HUES6 (cell line): Measurements from ENCODE around the gene ULBP1.
A peak's percentile ranks its signal among the peaks of the same experiment; 100 is the strongest.
"Not testable (repeated sequence)": the region's sequence is repeated elsewhere in the genome, so short reads cannot be mapped to it uniquely, and the experiment has no call there.

Experiments used
- H3K27ac ChIP-seq: 2 replicates; pipeline ENCODE4 v1.7.0; 2013; ENCODE audit warnings: low read depth, mild to moderate bottlenecking, low read length, inconsistent platforms
- H3K27me3 ChIP-seq: 2 replicates; pipeline ENCODE4 v1.6.1; 2013; ENCODE audit warnings: low read length; ENCODE audit not compliant: control insufficient read depth, insufficient read depth
- H3K36me3 ChIP-seq: 2 replicates; pipeline ENCODE4 v1.6.1; 2013; ENCODE audit warnings: low read length; ENCODE audit not compliant: control insufficient read depth, insufficient read depth
- H3K4me1 ChIP-seq: 2 replicates; pipeline ENCODE4 v1.6.1; 2013; ENCODE audit warnings: low read length; ENCODE audit not compliant: control insufficient read depth, insufficient read depth
- H3K4me3 ChIP-seq: 2 replicates; pipeline ENCODE4 v1.5.1; 2013; ENCODE audit warnings: low read depth, low read length
- H3K9ac ChIP-seq: one replicate; pipeline ENCODE4 v1.6.1; 2013; ENCODE audit warnings: mild to moderate bottlenecking, low read length
- H3K9me3 ChIP-seq: 2 replicates; pipeline ENCODE4 v1.6.1; 2013; ENCODE audit warnings: low read depth, low read length; ENCODE audit not compliant: control insufficient read depth, insufficient read depth

Gene ULBP1

GRCh38 chr6:149923327-149923986 lies 40.3 kb upstream of the ULBP1 start:
- H3K9ac ChIP-seq: no peak overlapping the region
- H3K4me3 ChIP-seq: peak overlapping the region; percentile 70
- H3K27me3 ChIP-seq: peaks cover 83% of the 10 kb centered on the region

GRCh38 chr6:149924206-149924932 lies 39.4 kb upstream of the ULBP1 start:
- no peaks in the 10 kb centered on the region for H3K36me3 ChIP-seq
- no peak overlapping the region for H3K4me3 ChIP-seq
- H3K27me3 ChIP-seq: peaks cover 81% of the 10 kb centered on the region
- no peaks in the 10 kb centered on the region for H3K9me3 ChIP-seq
- no peak overlapping the region for H3K27ac ChIP-seq
- no peak overlapping the region for H3K9ac ChIP-seq
- peaks cover 4% of the 10 kb centered on the region; the same call in 1 of the 2 replicates for H3K4me1 ChIP-seq

More at GRCh38 chr6:149923327-149923986, 40.3 kb upstream of the ULBP1 start:
- Histone ChIP-seq H3K9me3 (no peaks in the 10 kb centered on the region), H3K27ac (no peak overlapping the region), H3K36me3 (no peaks in the 10 kb centered on the region), H3K4me1 (peaks cover 4% of the 10 kb centered on the region; the same call in 1 of the 2 replicates)

- Histone ChIP-seq H3K9me3 (no peaks in the 10 kb centered on the region), H3K36me3 (no peaks in the 10 kb centered on the region), H3K4me3 (no peak overlapping the region), H3K27me3 (peaks cover 81% of the 10 kb centered on the region), H3K27ac (no peak overlapping the region), H3K9ac (no peak overlapping the region), H3K4me1 (peaks cover 4% of the 10 kb centered on the region; the same call in 1 of the 2 replicates)
These were observed 38.9 kb upstream of the ULBP1 start for GRCh38 chr6:149924933-149925252.

GRCh38 chr6:149925253-149925973 lies 38.3 kb upstream of the ULBP1 start:
- peak overlapping the region; percentile 68 for H3K4me3 ChIP-seq

GRCh38 chr6:149925974-149926777 lies 37.6 kb upstream of the ULBP1 start:
- Histone ChIP-seq H3K9me3 (no peaks in the 10 kb centered on the region), H3K27me3 (peaks cover 81% of the 10 kb centered on the region), H3K4me3 (peak overlapping the region; percentile 68), H3K27ac (no peak overlapping the region), H3K4me1 (peaks cover 4% of the 10 kb centered on the region; the same call in 1 of the 2 replicates), H3K9ac (no peak overlapping the region), H3K36me3 (no peaks in the 10 kb centered on the region)

More at GRCh38 chr6:149925253-149925973, 38.3 kb upstream of the ULBP1 start:
- Histone ChIP-seq H3K36me3 (no peaks in the 10 kb centered on the region), H3K27ac (no peak overlapping the region), H3K9me3 (no peaks in the 10 kb centered on the region), H3K27me3 (peaks cover 81% of the 10 kb centered on the region), H3K4me1 (peaks cover 4% of the 10 kb centered on the region; the same call in 1 of the 2 replicates), H3K9ac (no peak overlapping the region)

- not testable (repeated sequence) for H3K36me3 ChIP-seq, H3K9ac ChIP-seq, H3K27ac ChIP-seq, H3K4me1 ChIP-seq, H3K4me3 ChIP-seq, H3K9me3 ChIP-seq
- peaks cover 81% of the 10 kb centered on the region for H3K27me3 ChIP-seq
These were observed 36.7 kb upstream of the ULBP1 start for GRCh38 chr6:149927025-149927424.

GRCh38 chr6:149929422-149929821 lies 34.3 kb upstream of the ULBP1 start:
- no peak overlapping the region for H3K4me3 ChIP-seq
- H3K27me3 ChIP-seq: peaks cover 77% of the 10 kb centered on the region
- H3K9ac ChIP-seq: no peak overlapping the region
- H3K27ac ChIP-seq: no peak overlapping the region
- no peaks in the 10 kb centered on the region for H3K36me3 ChIP-seq
- H3K9me3 ChIP-seq: no peaks in the 10 kb centered on the region
- peaks cover 4% of the 10 kb centered on the region; the same call in 1 of the 2 replicates for H3K4me1 ChIP-seq

GRCh38 chr6:149931501-149931900 lies 32.2 kb upstream of the ULBP1 start:
- Histone ChIP-seq H3K27ac (no peak overlapping the region), H3K9me3 (no peaks in the 10 kb centered on the region), H3K4me3 (no peak overlapping the region), H3K36me3 (no peaks in the 10 kb centered on the region), H3K27me3 (peaks cover 78% of the 10 kb centered on the region), H3K9ac (no peak overlapping the region), H3K4me1 (no peaks in the 10 kb centered on the region)

- no peaks in the 10 kb centered on the region for H3K36me3 ChIP-seq
- no peak overlapping the region for H3K4me3 ChIP-seq
- no peak overlapping the region for H3K9ac ChIP-seq
- H3K27me3 ChIP-seq: peaks cover 89% of the 10 kb centered on the region
- no peaks in the 10 kb centered on the region for H3K4me1 ChIP-seq
- no peak overlapping the region for H3K27ac ChIP-seq
- H3K9me3 ChIP-seq: no peaks in the 10 kb centered on the region
These were observed 30.7 kb upstream of the ULBP1 start for GRCh38 chr6:149933036-149933435.

GRCh38 chr6:149933461-149933860 lies 30.3 kb upstream of the ULBP1 start:
- Histone ChIP-seq H3K9me3 (no peaks in the 10 kb centered on the region), H3K4me3 (no peak overlapping the region), H3K9ac (no peak overlapping the region), H3K4me1 (0 out of 2 replicates have a peak, but pooled peaks cover 2% of the 10 kb centered on the region), H3K27ac (no peak overlapping the region), H3K27me3 (peaks cover 93% of the 10 kb centered on the region), H3K36me3 (no peaks in the 10 kb centered on the region)
